K562 (cell line): ENCODE data around the gene DPEP1. TPM values are rescaled to one million over a fixed set of nuclear protein-coding genes. Genes with fewer than 3 reads are reported as not detected.
A peak's percentile ranks its signal among the peaks of the same experiment; 100 is the strongest.

Experiments
- ARHGAP35 ChIP-seq: fragments of 450-650 bp; IDR thresholded peaks from 2 replicates; pipeline ENCODE4 v1.6.1; 2018; ENCODE audit not compliant: partially characterized antibody
- DACH1 ChIP-seq: fragments of 450-650 bp; IDR thresholded peaks from 2 replicates; pipeline ENCODE4 v1.6.1; 2018; ENCODE audit not compliant: partially characterized antibody
- DPF2 ChIP-seq: fragments of 450-650 bp; IDR thresholded peaks from 2 replicates; pipeline ENCODE4 v1.6.1; 2016
- EZH2 ChIP-seq: IDR thresholded peaks from 2 replicates; pipeline ENCODE4 v1.6.1; 2012; ENCODE audit warnings: low read depth, mild to moderate bottlenecking, inconsistent platforms, low read length, borderline replicate concordance
- FIP1L1 ChIP-seq: fragments of 200-400 bp; formaldehyde crosslinking; IDR thresholded peaks from 2 replicates; pipeline ENCODE4 v1.6.1; 2018; ENCODE audit warnings: mild to moderate bottlenecking, low read depth, low read length; ENCODE audit not compliant: poor library complexity, severe bottlenecking
- NEUROD1 ChIP-seq: fragments of 150-350 bp; IDR thresholded peaks from 2 replicates; pipeline ENCODE4 v1.6.1; 2014; ENCODE audit warnings: borderline replicate concordance, low read length, low read depth; ENCODE audit not compliant: partially characterized antibody
- NFE2L1 ChIP-seq: fragments of 450-650 bp; IDR thresholded peaks from 2 replicates; pipeline ENCODE4 v1.6.1; 2016; ENCODE audit warnings: missing genetic modification characterization, low read depth, mild to moderate bottlenecking, missing compliant biosample characterization, moderate library complexity, borderline replicate concordance
- RUNX1 ChIP-seq: sonication (generic); IDR thresholded peaks from 2 replicates; pipeline ENCODE4 v1.6.1; 2016; ENCODE audit warnings: antibody characterized with exemption, low read depth
- SUPT5H ChIP-seq: fragments of 450-650 bp; IDR thresholded peaks from 2 replicates; pipeline ENCODE4 v1.6.1; 2016
- TCF7L2 ChIP-seq: fragments of 150-350 bp; IDR thresholded peaks from 2 replicates; pipeline ENCODE4 v1.6.1; 2016; ENCODE audit warnings: low read depth, mild to moderate bottlenecking, low read length, moderate library complexity
- TEAD2 ChIP-seq: fragments of 450-650 bp; IDR thresholded peaks from 2 replicates; pipeline ENCODE4 v1.6.1; 2016; ENCODE audit warnings: missing genetic modification characterization, control low read depth, missing compliant biosample characterization
- ZNF253 ChIP-seq: fragments of 250-450 bp; sonication (Bioruptor Pico); conservative IDR thresholded peaks from 2 replicates; pipeline ENCODE4 v1.6.1; 2021; ENCODE audit warnings: mild to moderate bottlenecking
- ZNF717 ChIP-seq: fragments of 250-450 bp; sonication (Bioruptor Pico); IDR thresholded peaks from 2 replicates; pipeline ENCODE4 v1.5.0; 2021
- ZNF75A ChIP-seq: fragments of 450-650 bp; formaldehyde crosslinking; IDR thresholded peaks from 2 replicates; pipeline ENCODE4 v1.4.0; 2020; ENCODE audit warnings: mild to moderate bottlenecking
- ZNF830 ChIP-seq: fragments of 250-450 bp; sonication (Bioruptor Pico); IDR thresholded peaks from 2 replicates; pipeline ENCODE4 v1.5.0; 2021; ENCODE audit warnings: mild to moderate bottlenecking
- ZSCAN32 ChIP-seq: fragments of 450-650 bp; formaldehyde crosslinking; IDR thresholded peaks from 2 replicates; pipeline ENCODE4 v1.4.0; 2020; ENCODE audit warnings: mild to moderate bottlenecking, moderate library complexity
- polyA plus RNA-seq, 8 experiments: library from polyadenylated mRNA; depleted of rRNA in 4 of 8; stranded (reverse) in 5 of 8; unstranded in 3 of 8; fragments of >200 nt; fragmentation: Nextera tagmentation in 2 of 8; fragmentation: Illumina TruSeq in 1 of 8; extraction: Ambion mirVana in 2 of 8; extraction: Trizol in 1 of 8; gene quantifications; 2 replicates each; pipeline versions ENCODE4 v1.2.1 to v1.2.3, GENCODE V29; 2011 to 2014; ENCODE audit warnings: inconsistent platforms in 1 of 8, missing spikeins in 1 of 8
- total RNA-seq, 7 experiments: library from RNA; depleted of rRNA in 6 of 7; stranded (reverse); fragments of >200 nt in 6 of 7; fragmentation: Illumina TruSeq in 2 of 7; extraction: Trizol in 2 of 7; gene quantifications; 2 replicates each; pipeline versions ENCODE4 v1.2.1 to v1.2.3, GENCODE V29; 2011 to 2021; ENCODE audit warnings: low replicate concordance in 1 of 7
- TF ChIP-seq, protein P1 (sequence below): fragments of 450-650 bp; IDR thresholded peaks from 2 replicates; pipeline ENCODE4 v1.6.1; 2016
- TF ChIP-seq, protein P2 (sequence below): fragments of 250-450 bp; sonication (Bioruptor Pico); IDR thresholded peaks from 2 replicates; pipeline ENCODE4 v1.8.0; 2022; ENCODE audit warnings: moderate library complexity, mild to moderate bottlenecking, inconsistent platforms
- TF ChIP-seq, protein P3 (sequence below): fragments of 250-450 bp; sonication (Bioruptor Pico); IDR thresholded peaks from 2 replicates; pipeline ENCODE4 v1.4.0; 2020; ENCODE audit warnings: mild to moderate bottlenecking, moderate library complexity, borderline replicate concordance
- TF ChIP-seq, protein P4 (sequence below): IDR thresholded peaks from 3 replicates; pipeline ENCODE4 v1.6.1; 2011; ENCODE audit warnings: borderline replicate concordance, mild to moderate bottlenecking; ENCODE audit not compliant: insufficient read length, insufficient read depth
- TF ChIP-seq, protein P5 (sequence below): fragments of 250-450 bp; sonication (Bioruptor Pico); IDR thresholded peaks from 2 replicates; pipeline ENCODE4 v1.5.0; 2022; ENCODE audit warnings: mild to moderate bottlenecking

Gene DPEP1
- total and polyA plus RNA-seq, 9 of the 15 experiments (the other 6 are each of a cell fraction or from before 2014, with no cell fraction given) = 0.14 to 0.31 (median 0.20) TPM; not detected in 6

DNA sequence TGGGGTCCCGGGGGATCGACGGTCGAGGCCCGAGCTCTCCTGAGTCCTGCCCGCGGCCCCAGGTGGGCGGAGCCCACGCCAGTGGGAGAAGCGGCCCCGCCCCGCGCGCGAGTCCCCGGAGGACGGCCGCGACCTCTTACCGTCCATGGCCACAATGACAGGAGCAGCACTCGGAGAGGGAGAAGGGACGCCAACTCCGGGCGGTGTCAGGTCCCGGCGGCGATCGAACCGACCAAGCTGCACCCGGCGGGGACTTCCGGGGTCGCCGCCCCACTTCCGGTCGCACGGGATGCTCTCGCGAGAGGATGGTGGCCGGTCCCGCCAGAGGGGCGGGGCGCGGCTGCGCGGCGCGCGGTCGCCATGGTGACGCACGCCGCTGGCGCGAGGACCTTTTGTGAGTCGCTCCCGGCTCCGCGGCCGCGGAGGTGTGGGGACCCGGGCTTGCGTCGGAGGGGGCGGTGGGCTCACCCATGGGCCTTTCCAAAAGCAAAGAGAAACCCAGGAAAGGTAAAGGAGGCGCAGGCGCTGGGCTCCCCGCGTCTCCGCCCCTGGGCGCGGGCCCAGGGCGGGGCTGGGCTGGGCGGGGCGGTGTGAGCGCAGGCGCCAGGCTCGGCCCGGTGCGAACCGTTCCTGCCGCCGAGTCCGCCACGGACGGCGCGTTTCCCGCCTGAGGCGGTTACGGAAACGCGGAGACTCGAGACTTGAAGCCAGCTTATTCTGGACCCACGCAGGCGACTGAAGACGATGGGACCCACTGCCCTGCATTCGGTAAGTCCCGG lies 44.2 kb downstream of the DPEP1 start, which contains the start of the genes CHMP1A and SPATA33 (continued):
- TF ChIP-seq, protein P1, sequence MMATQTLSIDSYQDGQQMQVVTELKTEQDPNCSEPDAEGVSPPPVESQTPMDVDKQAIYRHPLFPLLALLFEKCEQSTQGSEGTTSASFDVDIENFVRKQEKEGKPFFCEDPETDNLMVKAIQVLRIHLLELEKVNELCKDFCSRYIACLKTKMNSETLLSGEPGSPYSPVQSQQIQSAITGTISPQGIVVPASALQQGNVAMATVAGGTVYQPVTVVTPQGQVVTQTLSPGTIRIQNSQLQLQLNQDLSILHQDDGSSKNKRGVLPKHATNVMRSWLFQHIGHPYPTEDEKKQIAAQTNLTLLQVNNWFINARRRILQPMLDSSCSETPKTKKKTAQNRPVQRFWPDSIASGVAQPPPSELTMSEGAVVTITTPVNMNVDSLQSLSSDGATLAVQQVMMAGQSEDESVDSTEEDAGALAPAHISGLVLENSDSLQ = no peak; the same call in 1 of the 2 replicates
- TF ChIP-seq RUNX1 = no peak
- TF ChIP-seq NFE2L1 (tag) = no peak
- TF ChIP-seq, protein P2, sequence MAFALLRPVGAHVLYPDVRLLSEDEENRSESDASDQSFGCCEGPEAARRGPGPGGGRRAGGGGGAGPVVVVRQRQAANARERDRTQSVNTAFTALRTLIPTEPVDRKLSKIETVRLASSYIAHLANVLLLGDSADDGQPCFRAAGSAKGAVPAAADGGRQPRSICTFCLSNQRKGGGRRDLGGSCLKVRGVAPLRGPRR = no peak
- peak; percentile 29 for TF ChIP-seq NEUROD1
- no peak for TF ChIP-seq TCF7L2
- no peak for TF ChIP-seq ZNF253 (CRISPR knock-in tag)
- no peak for TF ChIP-seq ZNF717 (CRISPR knock-in tag)
- TF ChIP-seq, protein P3, sequence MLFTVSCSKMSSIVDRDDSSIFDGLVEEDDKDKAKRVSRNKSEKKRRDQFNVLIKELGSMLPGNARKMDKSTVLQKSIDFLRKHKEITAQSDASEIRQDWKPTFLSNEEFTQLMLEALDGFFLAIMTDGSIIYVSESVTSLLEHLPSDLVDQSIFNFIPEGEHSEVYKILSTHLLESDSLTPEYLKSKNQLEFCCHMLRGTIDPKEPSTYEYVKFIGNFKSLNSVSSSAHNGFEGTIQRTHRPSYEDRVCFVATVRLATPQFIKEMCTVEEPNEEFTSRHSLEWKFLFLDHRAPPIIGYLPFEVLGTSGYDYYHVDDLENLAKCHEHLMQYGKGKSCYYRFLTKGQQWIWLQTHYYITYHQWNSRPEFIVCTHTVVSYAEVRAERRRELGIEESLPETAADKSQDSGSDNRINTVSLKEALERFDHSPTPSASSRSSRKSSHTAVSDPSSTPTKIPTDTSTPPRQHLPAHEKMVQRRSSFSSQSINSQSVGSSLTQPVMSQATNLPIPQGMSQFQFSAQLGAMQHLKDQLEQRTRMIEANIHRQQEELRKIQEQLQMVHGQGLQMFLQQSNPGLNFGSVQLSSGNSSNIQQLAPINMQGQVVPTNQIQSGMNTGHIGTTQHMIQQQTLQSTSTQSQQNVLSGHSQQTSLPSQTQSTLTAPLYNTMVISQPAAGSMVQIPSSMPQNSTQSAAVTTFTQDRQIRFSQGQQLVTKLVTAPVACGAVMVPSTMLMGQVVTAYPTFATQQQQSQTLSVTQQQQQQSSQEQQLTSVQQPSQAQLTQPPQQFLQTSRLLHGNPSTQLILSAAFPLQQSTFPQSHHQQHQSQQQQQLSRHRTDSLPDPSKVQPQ = no peak
- no peak for TF ChIP-seq FIP1L1
- peak; percentile 72 for TF ChIP-seq SUPT5H
- no peak for TF ChIP-seq TEAD2 (tag)
- no peak for TF ChIP-seq EZH2
- no peak for TF ChIP-seq ARHGAP35
- no peak for TF ChIP-seq DACH1
- TF ChIP-seq, protein P4, sequence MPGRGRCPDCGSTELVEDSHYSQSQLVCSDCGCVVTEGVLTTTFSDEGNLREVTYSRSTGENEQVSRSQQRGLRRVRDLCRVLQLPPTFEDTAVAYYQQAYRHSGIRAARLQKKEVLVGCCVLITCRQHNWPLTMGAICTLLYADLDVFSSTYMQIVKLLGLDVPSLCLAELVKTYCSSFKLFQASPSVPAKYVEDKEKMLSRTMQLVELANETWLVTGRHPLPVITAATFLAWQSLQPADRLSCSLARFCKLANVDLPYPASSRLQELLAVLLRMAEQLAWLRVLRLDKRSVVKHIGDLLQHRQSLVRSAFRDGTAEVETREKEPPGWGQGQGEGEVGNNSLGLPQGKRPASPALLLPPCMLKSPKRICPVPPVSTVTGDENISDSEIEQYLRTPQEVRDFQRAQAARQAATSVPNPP = no peak
- TF ChIP-seq DPF2 = no peak
- TF ChIP-seq ZNF830 (CRISPR knock-in tag) = no peak
- no peak for TF ChIP-seq ZSCAN32 (CRISPR knock-in tag)
- TF ChIP-seq, protein P5, sequence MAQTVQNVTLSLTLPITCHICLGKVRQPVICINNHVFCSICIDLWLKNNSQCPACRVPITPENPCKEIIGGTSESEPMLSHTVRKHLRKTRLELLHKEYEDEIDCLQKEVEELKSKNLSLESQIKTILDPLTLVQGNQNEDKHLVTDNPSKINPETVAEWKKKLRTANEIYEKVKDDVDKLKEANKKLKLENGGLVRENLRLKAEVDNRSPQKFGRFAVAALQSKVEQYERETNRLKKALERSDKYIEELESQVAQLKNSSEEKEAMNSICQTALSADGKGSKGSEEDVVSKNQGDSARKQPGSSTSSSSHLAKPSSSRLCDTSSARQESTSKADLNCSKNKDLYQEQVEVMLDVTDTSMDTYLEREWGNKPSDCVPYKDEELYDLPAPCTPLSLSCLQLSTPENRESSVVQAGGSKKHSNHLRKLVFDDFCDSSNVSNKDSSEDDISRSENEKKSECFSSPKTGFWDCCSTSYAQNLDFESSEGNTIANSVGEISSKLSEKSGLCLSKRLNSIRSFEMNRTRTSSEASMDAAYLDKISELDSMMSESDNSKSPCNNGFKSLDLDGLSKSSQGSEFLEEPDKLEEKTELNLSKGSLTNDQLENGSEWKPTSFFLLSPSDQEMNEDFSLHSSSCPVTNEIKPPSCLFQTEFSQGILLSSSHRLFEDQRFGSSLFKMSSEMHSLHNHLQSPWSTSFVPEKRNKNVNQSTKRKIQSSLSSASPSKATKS (CRISPR knock-in tag) = no peak
- peak; percentile 74; the same call in 1 of the 2 replicates for TF ChIP-seq ZNF75A (CRISPR knock-in tag)
